ENCODE results near the gene DPY19L2.
"Not testable (repeated sequence)": the region's sequence is repeated elsewhere in the genome, so short reads cannot be mapped to it uniquely, and the experiment has no call there.

Gene DPY19L2

DNA sequence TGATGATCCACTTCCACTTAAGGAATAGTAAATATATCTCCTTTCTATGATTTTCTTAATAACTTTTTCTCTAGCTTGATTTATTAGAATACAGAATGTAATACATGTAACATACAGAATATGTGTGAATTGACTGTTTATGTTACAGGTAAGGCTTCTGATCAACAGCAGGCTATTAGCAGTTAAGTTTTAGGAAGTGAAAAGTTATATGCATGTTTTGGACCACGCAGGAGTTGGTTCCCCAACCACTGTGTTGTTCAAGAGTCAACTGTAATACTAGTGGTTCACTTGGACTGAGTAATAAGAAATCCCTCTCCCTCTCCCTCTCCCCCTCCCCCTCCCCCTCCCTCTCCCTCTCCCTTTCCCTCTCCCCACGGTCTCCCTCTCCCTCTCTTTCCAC lies 17.5 kb upstream of the DPY19L2 start:
- POLR2A ChIA-PET; DNase-seq (ENCODE audit: extremely low spot score); CTCF ChIA-PET: not testable (repeated sequence)

DNA sequence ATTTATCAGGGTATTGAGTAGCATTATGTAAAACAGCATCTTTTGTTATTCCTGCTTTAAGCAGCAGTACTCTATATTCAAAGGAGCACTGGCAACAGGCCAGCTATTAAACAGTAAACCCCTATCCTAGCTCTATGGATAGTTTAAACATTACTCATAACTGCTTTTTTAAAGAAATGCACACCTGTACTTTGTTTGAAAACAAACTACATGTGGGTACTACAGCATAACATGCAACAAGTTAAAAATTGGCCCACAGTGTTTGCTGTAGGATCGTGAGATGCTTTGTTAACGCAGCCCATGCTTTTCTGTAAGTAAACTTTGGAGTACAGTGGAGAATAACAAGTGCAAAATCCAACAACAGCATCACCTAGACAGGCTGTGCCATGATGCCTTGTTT lies 14.3 kb upstream of the DPY19L2 start:
- DNase-seq (ENCODE audit: extremely low spot score); POLR2A ChIA-PET: not testable (repeated sequence)

DNA sequence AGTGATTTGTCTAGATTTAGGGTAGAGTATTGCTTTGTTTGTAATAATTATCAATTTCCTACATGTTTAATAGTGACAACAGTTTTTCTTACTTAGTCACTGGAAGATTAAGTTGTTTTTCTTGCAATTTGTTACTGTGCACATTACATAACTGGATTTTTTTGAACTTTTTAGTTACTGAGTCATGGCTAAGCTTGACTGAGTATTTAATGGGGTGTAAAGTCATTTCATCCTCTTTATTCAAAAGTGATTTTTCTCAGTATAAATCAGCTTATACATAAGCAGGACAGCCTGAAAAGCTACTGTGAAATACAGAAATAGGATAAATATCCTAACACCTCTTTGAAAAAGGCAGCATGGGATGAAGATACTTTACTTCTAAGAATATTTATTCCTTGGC lies 12.5 kb upstream of the DPY19L2 start:
- POLR2A ChIA-PET; CTCF ChIA-PET; DNase-seq (ENCODE audit: extremely low spot score): not testable (repeated sequence)

More for the DNA sequence above, 14.3 kb upstream of the DPY19L2 start:
- CTCF ChIA-PET, result not testable (repeated sequence)

DNA sequence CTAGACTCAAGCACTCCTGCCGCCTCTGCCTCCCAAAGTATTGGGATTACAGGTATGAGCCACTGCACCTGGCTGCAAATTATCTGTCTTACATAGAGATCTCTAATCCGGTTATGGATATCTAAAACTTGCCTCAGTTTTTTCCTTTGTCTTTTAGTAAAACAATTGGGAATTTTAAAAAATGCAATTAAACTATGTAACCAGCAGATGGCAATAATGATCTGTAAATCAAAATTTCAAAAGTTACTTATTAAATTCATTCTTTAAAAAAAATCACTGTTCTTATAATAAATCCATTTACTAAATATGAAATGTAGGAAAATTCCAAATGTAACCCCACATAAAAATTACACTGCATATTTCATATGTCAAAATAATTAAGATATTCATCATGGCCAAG lies 4.3 kb upstream of the DPY19L2 start:
- POLR2A ChIA-PET; DNase-seq (ENCODE audit: extremely low spot score); CTCF ChIA-PET: not testable (repeated sequence)

DNA sequence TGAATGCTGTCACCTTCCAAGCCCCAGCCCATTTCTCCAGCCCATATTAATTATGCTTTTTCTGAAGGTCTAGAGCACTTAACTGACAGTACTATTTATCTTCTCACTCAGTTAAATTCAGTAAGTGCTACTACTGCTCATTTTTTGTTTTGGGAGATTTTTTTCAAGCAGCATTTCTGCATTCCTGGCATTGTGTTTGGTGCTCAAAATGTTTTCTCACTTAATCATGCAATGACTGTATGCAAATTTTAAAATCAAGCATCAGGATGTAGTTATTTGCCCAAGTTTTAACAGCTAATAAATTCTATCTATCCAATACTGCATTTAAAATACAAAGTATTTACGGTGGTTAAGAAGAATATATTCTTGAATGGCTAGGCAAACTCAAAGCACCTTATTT lies 1.6 kb upstream of the DPY19L2 start:
- POLR2A ChIA-PET; CTCF ChIA-PET; DNase-seq (ENCODE audit: extremely low spot score): not testable (repeated sequence)

DNA sequence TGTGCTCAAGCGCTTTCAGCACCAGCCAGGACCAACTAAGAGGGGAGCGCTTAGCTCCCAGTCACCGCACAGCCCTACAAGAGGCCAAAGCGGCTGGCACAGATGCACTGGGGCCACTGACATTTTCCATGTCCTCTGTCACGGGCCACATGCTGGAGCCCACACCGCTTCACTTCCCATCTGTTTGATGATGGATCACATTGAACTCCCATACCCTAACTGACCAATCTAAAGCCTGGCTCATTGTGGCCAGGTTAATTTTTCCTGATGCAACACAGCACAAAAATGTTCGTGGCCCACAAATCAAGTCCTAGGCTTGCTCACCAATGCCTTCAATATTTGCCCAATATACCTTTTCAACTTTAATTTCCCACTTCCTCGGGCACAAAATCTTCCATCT lies 1.1 kb upstream of the DPY19L2 start:
- CTCF ChIA-PET; DNase-seq (ENCODE audit: extremely low spot score): not testable (repeated sequence)
- POLR2A ChIA-PET, result interaction anchor here (1.0 kb wide), 1 partner anchor 116 kb away, joined by 3 read pairs; no protein-coding TSS in a partner anchor

DNA sequence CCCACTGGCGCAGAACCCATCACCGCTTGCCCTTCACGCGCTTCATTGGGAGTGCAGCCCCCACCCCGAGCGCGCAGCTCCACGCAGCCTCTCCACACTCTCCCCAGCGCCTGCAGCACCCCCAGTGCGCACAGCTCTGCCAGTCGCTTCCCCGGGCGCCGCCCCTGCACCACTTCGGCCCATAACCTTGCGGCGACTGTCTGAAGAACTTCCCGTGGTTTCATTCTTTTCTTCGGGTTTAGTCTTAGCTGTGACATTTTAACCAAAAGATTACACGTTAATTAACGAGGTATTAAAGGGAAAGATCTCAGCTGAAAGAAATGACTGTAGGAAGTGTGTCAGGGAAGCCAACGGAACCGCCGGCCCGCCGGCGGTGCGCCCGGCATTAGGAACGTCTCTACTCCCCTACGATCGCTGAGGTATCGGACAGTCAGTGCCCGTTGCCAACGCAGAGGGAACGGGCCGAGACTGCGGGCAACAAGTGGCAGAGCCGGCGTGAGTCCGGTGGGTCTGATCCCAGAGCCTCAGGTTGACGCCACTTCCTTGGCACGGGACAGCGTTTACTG lies 590 bp upstream of the DPY19L2 start:
- not testable (repeated sequence) for DNase-seq (ENCODE audit: extremely low spot score)
- ChIA-PET CTCF (interaction anchor here (0.7 kb wide), 1 partner anchor 517 kb away, joined by 3 read pairs; no protein-coding TSS in a partner anchor), POLR2A (interaction anchor here (1.0 kb wide), 1 partner anchor 117 kb away, joined by 3 read pairs; no protein-coding TSS in a partner anchor)

DNA sequence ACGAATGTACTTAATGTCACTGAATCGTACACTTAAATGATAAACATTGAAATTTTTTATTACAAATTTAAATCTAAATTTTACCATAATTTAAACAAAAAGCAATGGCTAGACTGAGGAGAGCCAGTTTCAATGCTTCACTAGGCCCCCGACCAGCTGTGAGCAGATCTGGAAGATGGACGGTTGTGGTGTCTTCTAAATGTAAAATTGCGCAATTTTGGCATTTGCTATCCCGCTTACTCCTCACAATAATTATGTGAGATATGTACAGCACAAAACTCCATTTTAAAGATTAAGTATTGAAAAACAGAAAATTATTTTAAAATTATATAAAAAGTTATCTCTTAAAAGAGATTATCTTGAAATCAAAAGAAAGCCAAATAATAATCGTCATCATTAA lies 5.3 kb downstream of the DPY19L2 start:
- DNase-seq (ENCODE audit: extremely low spot score); POLR2A ChIA-PET; CTCF ChIA-PET: not testable (repeated sequence)

DNA sequence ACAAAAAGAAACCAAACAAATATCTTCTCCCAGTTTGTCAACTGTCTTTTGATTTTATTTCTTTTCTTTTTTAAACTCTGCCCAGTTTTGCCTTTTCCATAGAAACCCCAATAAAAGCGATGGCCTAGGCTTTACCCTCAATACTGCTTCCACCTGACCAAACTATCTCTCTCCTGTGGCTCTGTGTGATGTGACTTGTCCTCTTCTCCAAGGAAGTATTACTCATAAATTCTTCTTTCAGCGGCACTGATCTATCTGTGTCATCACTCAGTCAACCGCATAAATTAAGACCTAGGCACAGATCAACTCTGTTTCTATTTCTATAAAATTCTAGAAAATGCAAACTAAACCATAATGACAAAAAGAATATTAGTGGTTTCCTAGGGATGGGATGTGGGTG lies 9.8 kb downstream of the DPY19L2 start:
- CTCF ChIA-PET; DNase-seq (ENCODE audit: extremely low spot score); POLR2A ChIA-PET: not testable (repeated sequence)

DNA sequence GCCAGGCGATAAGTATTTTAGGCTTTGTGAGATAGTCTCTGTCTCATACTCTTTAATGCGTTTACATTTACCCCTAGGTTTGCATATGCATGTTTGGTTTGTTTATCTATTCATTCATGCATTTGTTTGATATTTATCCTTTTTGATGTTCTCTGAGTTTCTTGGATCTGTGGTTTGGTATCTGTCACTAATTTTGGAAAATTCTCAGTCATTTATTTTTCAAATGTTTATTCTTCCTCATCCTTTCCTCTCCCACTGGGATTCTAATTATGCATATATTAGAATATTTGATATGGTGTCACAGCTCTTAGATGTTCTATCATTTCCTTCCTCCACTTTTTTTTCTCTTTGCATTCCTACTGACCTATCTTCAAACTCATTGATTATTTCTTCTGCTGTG lies 11.9 kb downstream of the DPY19L2 start:
- POLR2A ChIA-PET; CTCF ChIA-PET; DNase-seq (ENCODE audit: extremely low spot score): not testable (repeated sequence)

DNA sequence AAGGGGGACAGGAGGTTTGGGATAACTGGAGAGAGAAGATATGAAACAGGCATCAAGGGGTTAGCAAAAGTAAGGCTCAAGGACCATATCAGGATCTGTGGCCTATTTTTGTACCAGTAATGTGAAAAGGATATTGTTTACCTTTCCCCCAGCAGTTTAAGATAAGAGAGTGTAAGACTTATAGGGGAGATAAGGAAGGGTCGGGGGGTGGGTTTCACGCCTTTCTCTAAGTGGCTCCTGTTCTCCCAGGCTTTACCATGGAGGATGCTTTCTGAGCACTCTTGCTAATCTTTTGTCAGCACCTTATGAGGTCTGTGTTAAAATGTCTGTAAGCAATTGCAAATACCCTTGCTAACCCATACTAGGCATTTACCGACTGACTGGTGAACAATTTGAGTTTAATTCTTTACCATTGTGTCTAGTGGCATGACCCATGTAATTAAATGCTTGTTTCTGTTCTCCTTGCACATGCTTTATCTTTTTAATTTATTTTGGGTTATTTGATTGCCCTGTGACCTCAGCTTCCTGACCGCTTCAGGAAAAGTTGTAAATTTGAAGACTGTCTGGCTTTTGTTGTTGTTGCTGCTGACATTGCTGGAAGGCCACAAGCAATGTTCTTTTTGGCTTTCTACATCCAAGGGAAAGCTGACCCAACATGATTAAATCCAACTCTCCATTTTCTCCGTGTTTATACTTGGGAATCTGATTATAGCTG lies 12.6 kb downstream of the DPY19L2 start:
- DNase-seq (ENCODE audit: extremely low spot score); CTCF ChIA-PET; POLR2A ChIA-PET: not testable (repeated sequence)

DNA sequence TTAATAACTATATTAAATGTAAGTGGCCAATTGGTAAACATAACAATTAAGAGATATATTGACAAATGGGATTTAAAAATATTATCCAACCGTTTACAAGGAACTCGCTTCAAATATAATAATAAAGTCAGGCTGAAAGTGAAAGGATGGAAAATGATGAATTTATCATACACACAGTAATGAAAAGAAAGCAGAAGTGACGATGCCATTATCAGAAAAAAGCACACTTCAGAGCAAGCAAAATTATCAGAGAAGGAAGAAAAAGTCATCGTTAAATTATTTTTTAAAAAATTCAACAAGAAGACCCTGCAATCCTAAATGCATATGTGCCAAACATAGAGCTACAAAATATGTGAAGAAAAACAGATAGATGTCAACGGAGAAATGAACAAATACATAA lies 13.8 kb downstream of the DPY19L2 start:
- CTCF ChIA-PET; POLR2A ChIA-PET; DNase-seq (ENCODE audit: extremely low spot score): not testable (repeated sequence)

DNA sequence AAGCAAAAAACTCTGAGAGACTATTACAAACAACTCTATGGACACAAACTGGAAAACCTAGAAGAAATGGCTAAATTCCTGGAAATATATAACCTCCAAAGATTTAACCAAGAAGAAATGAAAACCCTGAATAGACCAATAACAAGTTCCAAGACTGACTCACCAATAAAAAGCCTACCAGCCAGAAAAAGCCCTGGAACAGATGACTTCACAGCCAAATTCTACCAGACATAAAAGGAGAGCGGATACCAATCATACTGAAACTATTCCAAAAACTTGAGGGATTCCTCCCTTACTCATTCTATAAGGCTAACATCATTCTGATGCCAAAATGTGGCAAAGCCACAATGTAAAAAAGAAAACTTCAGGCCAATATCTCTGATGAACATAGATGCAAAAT lies 18.8 kb downstream of the DPY19L2 start:
- CTCF ChIA-PET; DNase-seq (ENCODE audit: extremely low spot score); POLR2A ChIA-PET: not testable (repeated sequence)

DNA sequence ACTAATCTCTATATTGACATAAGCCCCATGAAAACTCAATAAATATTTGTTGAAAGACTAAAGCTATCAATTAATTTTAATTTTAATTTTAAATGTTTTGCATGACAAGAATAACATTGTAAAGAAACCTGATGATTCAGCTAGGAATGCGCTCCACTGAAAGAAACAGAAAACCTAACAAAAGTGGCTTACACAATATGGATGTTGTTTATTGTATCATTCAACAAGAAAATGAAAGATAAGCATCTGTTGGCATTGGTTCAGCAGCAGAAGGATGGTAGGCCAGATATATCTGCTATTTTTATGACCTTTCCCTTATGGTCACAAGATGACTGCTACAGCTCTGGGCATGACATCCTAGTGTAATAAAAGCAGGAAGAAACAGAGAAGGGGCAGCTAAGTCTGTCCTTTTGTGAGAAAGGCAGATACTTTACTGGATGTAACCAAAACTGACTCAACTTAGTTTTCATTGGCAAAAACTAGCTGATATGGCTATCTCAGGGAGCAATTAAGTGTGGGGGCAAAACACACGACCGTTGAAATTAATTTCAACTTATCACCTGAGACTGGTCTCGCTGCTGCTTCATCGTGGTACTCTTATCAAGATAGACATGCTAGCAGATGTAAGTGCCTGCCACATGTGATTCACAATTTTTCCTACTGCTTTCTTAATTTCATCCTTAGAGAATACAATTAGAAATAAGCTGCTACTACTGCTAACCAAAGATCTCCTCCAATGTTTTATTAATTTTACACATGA lies 24.7 kb downstream of the DPY19L2 start:
- POLR2A ChIA-PET; DNase-seq (ENCODE audit: extremely low spot score); CTCF ChIA-PET: not testable (repeated sequence)

DNA sequence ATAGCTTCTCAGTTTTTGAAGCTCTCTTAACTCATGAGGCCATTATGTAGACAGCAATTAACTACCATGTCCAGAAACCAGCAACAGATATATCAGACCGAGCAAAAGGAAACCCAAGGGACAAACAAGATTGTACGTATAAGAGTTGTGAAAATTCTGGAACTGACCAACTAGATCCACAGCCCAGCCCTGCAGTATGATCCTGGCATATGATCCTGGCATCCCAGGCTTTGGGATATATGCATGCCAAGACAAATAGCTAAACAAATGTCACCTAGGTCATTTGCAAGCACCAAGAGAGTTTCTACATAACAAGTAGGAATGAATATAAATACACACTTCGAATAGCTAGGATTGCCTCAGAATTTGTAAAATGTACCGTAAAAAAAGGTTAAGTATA lies 44.0 kb downstream of the DPY19L2 start:
- POLR2A ChIA-PET; CTCF ChIA-PET; DNase-seq (ENCODE audit: extremely low spot score): not testable (repeated sequence)

DNA sequence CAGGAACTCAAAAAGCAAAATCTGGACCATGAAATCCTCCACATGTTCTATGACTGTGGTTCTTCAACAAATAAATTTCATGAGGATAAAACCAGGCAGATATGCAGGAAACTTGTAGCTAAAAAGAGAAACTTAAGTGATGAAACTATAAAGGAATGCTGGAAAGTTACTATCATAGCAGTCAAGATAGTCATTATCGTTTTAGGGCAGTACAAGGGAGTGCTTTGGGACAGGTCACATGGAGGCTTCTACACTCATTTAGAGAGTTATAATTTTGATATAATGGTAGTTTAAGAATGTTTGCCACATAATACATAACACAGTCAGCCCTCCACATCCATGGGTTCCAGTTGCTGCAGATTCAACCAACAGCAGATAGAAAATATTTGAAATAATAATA lies 52.7 kb downstream of the DPY19L2 start:
- POLR2A ChIA-PET; DNase-seq (ENCODE audit: extremely low spot score); CTCF ChIA-PET: not testable (repeated sequence)

DNA sequence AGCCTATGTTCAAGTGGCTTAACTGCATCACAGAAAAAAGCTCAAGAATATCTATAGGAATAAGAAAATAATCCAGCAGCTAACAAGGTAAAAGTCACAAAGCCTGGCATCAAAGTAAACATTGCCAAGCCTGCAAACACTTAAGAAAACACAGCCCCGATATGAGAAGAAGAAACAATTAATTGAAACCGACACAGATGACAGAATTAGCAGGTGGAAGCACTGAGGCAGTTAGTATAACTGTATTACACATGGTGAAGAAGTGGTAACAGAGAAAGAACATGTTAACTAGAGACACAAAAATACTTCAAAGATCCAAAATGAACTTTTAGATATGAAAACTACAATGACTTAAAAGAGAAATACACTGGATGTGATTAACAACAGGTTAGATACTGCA lies 57.0 kb downstream of the DPY19L2 start:
- POLR2A ChIA-PET; DNase-seq (ENCODE audit: extremely low spot score); CTCF ChIA-PET: not testable (repeated sequence)

DNA sequence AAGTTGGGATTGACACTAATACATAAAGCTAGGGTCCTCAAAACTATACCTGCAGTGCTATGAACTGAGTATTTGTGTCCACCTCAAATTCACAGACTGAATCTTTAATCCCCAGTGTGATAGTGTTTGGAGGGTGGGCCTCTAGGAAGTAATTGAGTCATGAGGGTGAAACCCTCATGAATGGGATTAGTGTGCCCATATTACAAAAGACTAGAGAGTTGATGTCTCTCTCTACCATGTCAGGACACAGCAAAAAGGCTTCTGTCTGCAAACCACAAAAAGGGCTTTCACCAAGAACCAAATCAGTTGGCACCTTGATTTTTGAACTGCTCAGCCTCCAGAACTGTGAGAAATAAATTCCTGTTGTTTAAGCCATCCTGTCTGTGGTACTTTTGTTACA lies 59.0 kb downstream of the DPY19L2 start:
- DNase-seq (ENCODE audit: extremely low spot score); POLR2A ChIA-PET; CTCF ChIA-PET: not testable (repeated sequence)

DNA sequence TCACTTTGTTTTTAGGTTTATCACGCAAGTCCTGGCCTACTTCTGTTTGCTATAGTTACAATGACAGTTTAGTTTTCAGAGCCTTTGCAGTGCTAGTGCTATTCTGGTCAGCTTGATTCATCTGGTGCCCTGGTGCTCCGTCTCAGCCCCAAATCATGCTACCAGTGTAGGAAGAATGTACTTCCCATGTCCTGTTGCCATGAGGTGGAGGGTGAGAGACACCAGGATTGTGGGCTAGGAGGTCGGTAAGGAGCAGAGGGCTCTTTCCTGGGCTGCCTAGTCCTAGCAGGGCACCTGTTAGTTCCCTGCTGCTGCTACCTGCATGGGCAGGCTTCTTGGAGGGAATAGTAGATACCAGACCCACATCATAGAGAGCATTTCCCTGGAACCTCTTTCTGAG lies 63.3 kb downstream of the DPY19L2 start:
- DNase-seq (ENCODE audit: extremely low spot score); POLR2A ChIA-PET; CTCF ChIA-PET: not testable (repeated sequence)

DNA sequence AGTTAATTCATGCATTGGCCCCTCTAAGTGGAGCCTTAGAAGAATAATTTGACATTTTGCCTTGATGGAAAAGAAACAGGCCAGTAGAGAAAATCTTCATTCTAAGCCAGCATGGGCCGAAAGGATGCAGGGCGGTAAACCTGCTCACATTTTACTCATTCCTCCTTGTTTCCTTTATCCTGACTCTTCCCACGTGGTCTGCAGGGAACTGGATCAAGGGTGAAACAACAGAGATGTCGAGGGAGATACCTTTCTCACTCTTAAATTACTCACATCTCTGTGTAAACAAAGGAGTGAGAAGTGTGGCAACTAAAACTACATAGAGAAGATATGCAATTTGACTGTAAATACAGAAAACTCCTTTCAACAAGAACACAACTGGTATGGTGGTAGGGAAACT lies 73.5 kb downstream of the DPY19L2 start:
- POLR2A ChIA-PET; DNase-seq (ENCODE audit: extremely low spot score); CTCF ChIA-PET: not testable (repeated sequence)

Measured in HEK293T (cell line).